CD14-positive monocyte (primary cell): ENCODE measurements around the gene RGS17. TPM values are rescaled to one million over a fixed set of nuclear protein-coding genes. Genes with fewer than 3 reads are reported as not detected.
A peak's percentile ranks its signal among the peaks of the same experiment; 100 is the strongest.
"Not testable (repeated sequence)": the region's sequence is repeated elsewhere in the genome, so short reads cannot be mapped to it uniquely, and the experiment has no call there.

ENCODE experiments used
- DNase-seq, 3 donors: peaks; one replicate each; pipeline ENCODE4 v3.0.0-alpha.2; 2011 to 2022
- H2AFZ ChIP-seq: 2 replicates; pipeline ENCODE4 v1.6.0; 2012; ENCODE audit warnings: mild to moderate bottlenecking, low read depth, low read length, inconsistent platforms; ENCODE audit not compliant: insufficient read depth, poor library complexity, severe bottlenecking
- H3K27ac ChIP-seq, 2 donors: 1 replicate in 1 of 2; 2 replicates in 1 of 2; pipeline ENCODE4 v1.5.1; 2012 to 2013; ENCODE audit warnings: low read length in 2 of 2, control low read depth in 1 of 2, inconsistent platforms in 1 of 2, low read depth in 1 of 2, mild to moderate bottlenecking in 1 of 2
- H3K27me3 ChIP-seq, 2 donors: one replicate each; pipeline versions ENCODE4 v1.6.0 to v1.6.1; 2011 to 2013; ENCODE audit warnings: low read length in 2 of 2; ENCODE audit not compliant: control insufficient read depth in 2 of 2, insufficient read depth in 2 of 2
- H3K36me3 ChIP-seq, 2 donors: replicated peaks in 1 of 2; 1 replicate in 1 of 2; 2 replicates in 1 of 2; pipeline versions ENCODE4 v1.5.1 to v1.6.1; 2012 to 2013; ENCODE audit warnings: low read length in 2 of 2, control low read depth in 1 of 2, inconsistent platforms in 1 of 2, mild to moderate bottlenecking in 1 of 2; ENCODE audit not compliant: insufficient read depth in 2 of 2, control insufficient read depth in 1 of 2
- H3K4me1 ChIP-seq, 2 donors: 1 replicate in 1 of 2; 2 replicates in 1 of 2; pipeline versions ENCODE4 v1.5.1 to v1.6.1; 2012 to 2013; ENCODE audit warnings: low read length in 2 of 2, control low read depth in 1 of 2, inconsistent platforms in 1 of 2, mild to moderate bottlenecking in 1 of 2, moderate library complexity in 1 of 2; ENCODE audit not compliant: insufficient read depth in 2 of 2, control insufficient read depth in 1 of 2
- H3K4me2 ChIP-seq: replicated peaks from 2 replicates; pipeline ENCODE3; 2012; ENCODE audit warnings: low read length, moderate library complexity, mild to moderate bottlenecking; ENCODE audit not compliant: poor library complexity, severe bottlenecking; ENCODE audit errors: extremely low read depth
- H3K4me3 ChIP-seq, 3 experiments: fragments of 200-600 bp in 1 of 3; sonication (generic) in 1 of 3; replicated peaks in 1 of 3; 1 replicate in 2 of 3; 2 replicates in 1 of 3; pipeline ENCODE4 v1.5.1; 2011 to 2013; ENCODE audit warnings: low read length in 3 of 3, mild to moderate bottlenecking in 3 of 3, control low read depth in 2 of 3, low read depth in 2 of 3, inconsistent platforms in 1 of 3, moderate library complexity in 1 of 3
- H3K79me2 ChIP-seq: 2 replicates; pipeline ENCODE4 v1.6.0; 2012; ENCODE audit warnings: mild to moderate bottlenecking, control low read depth, inconsistent platforms, low read length, moderate library complexity; ENCODE audit not compliant: insufficient read depth
- H3K9ac ChIP-seq: 2 replicates; pipeline ENCODE4 v1.6.0; 2017; ENCODE audit warnings: low read length, mild to moderate bottlenecking; ENCODE audit not compliant: insufficient read depth, poor library complexity, severe bottlenecking
- H3K9me3 ChIP-seq, 2 donors: replicated peaks in 1 of 2; 1 replicate in 1 of 2; 2 replicates in 1 of 2; pipeline versions ENCODE4 v1.5.1 to v1.6.1; 2012 to 2013; ENCODE audit warnings: low read length in 2 of 2, control low read depth in 1 of 2; ENCODE audit not compliant: control insufficient read depth in 1 of 2, insufficient read depth in 1 of 2
- H4K20me1 ChIP-seq: 2 replicates; pipeline ENCODE4 v1.6.0; 2012; ENCODE audit warnings: mild to moderate bottlenecking, low read length, control low read depth, moderate library complexity; ENCODE audit not compliant: insufficient read depth
- H3K27ac Mint-ChIP-seq, 7 donors: one replicate each; pipeline ENCODE4 v1.8.0; 2020; ENCODE audit warnings: mild to moderate bottlenecking in 7 of 7, mixed read lengths in 7 of 7, moderate library complexity in 6 of 7, inconsistent platforms in 2 of 7
- H3K27me3 Mint-ChIP-seq, 3 donors: one replicate each; pipeline ENCODE4 v1.8.0; 2021 to 2022; ENCODE audit warnings: low read depth in 3 of 3, mild to moderate bottlenecking in 3 of 3, mixed read lengths in 3 of 3, moderate library complexity in 3 of 3, inconsistent platforms in 1 of 3
- H3K36me3 Mint-ChIP-seq, 2 donors: one replicate each; pipeline ENCODE4 v1.8.0; 2020; ENCODE audit warnings: mixed read lengths in 2 of 2, inconsistent platforms in 1 of 2, mild to moderate bottlenecking in 1 of 2
- H3K4me1 Mint-ChIP-seq: one replicate; pipeline ENCODE4 v1.8.0; 2020; ENCODE audit warnings: mild to moderate bottlenecking, mixed read lengths
- H3K4me3 Mint-ChIP-seq, 2 donors: one replicate each; pipeline ENCODE4 v1.8.0; 2020; ENCODE audit warnings: mild to moderate bottlenecking in 2 of 2, mixed read lengths in 2 of 2, moderate library complexity in 1 of 2
- H3K9me3 Mint-ChIP-seq, 7 donors: one replicate each; pipeline ENCODE4 v1.8.0; 2020 to 2022; ENCODE audit warnings: mixed read lengths in 7 of 7, mild to moderate bottlenecking in 6 of 7, moderate library complexity in 6 of 7, inconsistent platforms in 2 of 7
- WGBS: methylation state at CpG from one replicate; pipeline ENCODE4 v1.1.5; 2013; ENCODE audit warnings: missing lambda C conversion rate; ENCODE audit not compliant: insufficient coverage; 5-methylcytosine and 5-hydroxymethylcytosine counted together
- intact Hi-C, 2 donors: fragments of 100-400 bp; cut with micrococcal nuclease; formaldehyde crosslinking; loops; one replicate each; pipeline versions ENCODE4 v1.15.0 to v1.15.1; 2023
- polyA plus RNA-seq, 3 donors: library from polyadenylated mRNA; depleted of rRNA in 1 of 3; unstranded in 2 of 3; stranded (reverse) in 1 of 3; fragments of 300-500 nt in 2 of 3; fragments of >200 nt in 1 of 3; fragmentation: Illumina TruSeq in 2 of 3; gene quantifications; 1 replicate in 2 of 3; 2 replicates in 1 of 3; pipeline ENCODE4 v1.2.3, GENCODE V29; 2012 to 2021
- TF ChIP-seq, protein P1 (sequence below): fragments of 200-600 bp; IDR thresholded peaks from one replicate; pipeline ENCODE4 v1.8.0; 2022; ENCODE audit warnings: antibody characterized with exemption, mild to moderate bottlenecking

Gene RGS17
- polyA plus RNA-seq, 3 donors = not detected

- Histone ChIP-seq H2AFZ (no peak overlapping the region), H3K9ac (no peak overlapping the region), H3K9me3 (no peaks in the 10 kb centered on the region), H3K27ac (no peak overlapping the region), H3K4me2 (no peak overlapping the region), H3K27me3 (no peaks in the 10 kb centered on the region), H3K36me3 (peaks cover 2 to 23% of the 10 kb centered on the region in 2 donors), H4K20me1 (peaks cover 14% of the 10 kb centered on the region), H3K4me1 (peaks cover 21 to 24% of the 10 kb centered on the region in 2 donors), H3K4me3 (no peak overlapping the region), H3K79me2 (peaks cover 67% of the 10 kb centered on the region)
- peaks cover 0 to 2% (median under 1%) of the 10 kb centered on the region in 3 donors for H3K27me3 Mint-ChIP-seq
- peaks cover 0 to 3% (median 0%) of the 10 kb centered on the region in 7 donors for H3K9me3 Mint-ChIP-seq
- no CpG with 5 or more reads among the region's 2 CpGs for WGBS
- TF ChIP-seq, protein P1, sequence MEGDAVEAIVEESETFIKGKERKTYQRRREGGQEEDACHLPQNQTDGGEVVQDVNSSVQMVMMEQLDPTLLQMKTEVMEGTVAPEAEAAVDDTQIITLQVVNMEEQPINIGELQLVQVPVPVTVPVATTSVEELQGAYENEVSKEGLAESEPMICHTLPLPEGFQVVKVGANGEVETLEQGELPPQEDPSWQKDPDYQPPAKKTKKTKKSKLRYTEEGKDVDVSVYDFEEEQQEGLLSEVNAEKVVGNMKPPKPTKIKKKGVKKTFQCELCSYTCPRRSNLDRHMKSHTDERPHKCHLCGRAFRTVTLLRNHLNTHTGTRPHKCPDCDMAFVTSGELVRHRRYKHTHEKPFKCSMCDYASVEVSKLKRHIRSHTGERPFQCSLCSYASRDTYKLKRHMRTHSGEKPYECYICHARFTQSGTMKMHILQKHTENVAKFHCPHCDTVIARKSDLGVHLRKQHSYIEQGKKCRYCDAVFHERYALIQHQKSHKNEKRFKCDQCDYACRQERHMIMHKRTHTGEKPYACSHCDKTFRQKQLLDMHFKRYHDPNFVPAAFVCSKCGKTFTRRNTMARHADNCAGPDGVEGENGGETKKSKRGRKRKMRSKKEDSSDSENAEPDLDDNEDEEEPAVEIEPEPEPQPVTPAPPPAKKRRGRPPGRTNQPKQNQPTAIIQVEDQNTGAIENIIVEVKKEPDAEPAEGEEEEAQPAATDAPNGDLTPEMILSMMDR = no peak
- H3K36me3 Mint-ChIP-seq = peaks cover 17 to 21% of the 10 kb centered on the region in 2 donors
- peak overlapping the region in 5 of 7 donors; percentile 12 to 72 (median 37) for H3K27ac Mint-ChIP-seq
- H3K4me1 Mint-ChIP-seq = peaks cover 21% of the 10 kb centered on the region
- DNase-seq = no peak
- intact Hi-C loops = no loop called here
- no peak overlapping the region for H3K4me3 Mint-ChIP-seq
Observed at GRCh38 chr6:152986978-152987377, 144.1 kb downstream of the RGS17 start.

- peak overlapping the region in 1 of 2 donors; percentile 96 for H3K27ac ChIP-seq
- H3K27me3 Mint-ChIP-seq, H3K9me3 ChIP-seq, H2AFZ ChIP-seq, H3K4me3 ChIP-seq, H3K36me3 ChIP-seq, intact Hi-C loops, H3K36me3 Mint-ChIP-seq, H3K9me3 Mint-ChIP-seq, H3K4me3 Mint-ChIP-seq, H3K27me3 ChIP-seq, H3K4me2 ChIP-seq, DNase-seq, H3K9ac ChIP-seq: not testable (repeated sequence)
- peaks cover 23 to 38% of the 10 kb centered on the region in 2 donors for H3K4me1 ChIP-seq
- WGBS = 97% methylated on average over 6 of the region's 11 CpGs
- Mint-ChIP-seq H3K4me1 (peaks cover 31% of the 10 kb centered on the region), H3K27ac (peak overlapping the region in 5 of 7 donors; percentile 35 to 99 (median 54))
- H4K20me1 ChIP-seq = peaks cover 13% of the 10 kb centered on the region
- H3K79me2 ChIP-seq = peaks cover 67% of the 10 kb centered on the region
Observed at GRCh38 chr6:152985300-152985699, 145.8 kb downstream of the RGS17 start.
